HepG2 (cell line): ENCODE measurements around the gene ITCH. TPM values are rescaled to one million over a fixed set of nuclear protein-coding genes. Genes with fewer than 3 reads are reported as not detected.

Source experiments
- CC2D1A ChIP-seq: sonication (generic); formaldehyde crosslinking; IDR thresholded peaks from 2 replicates; pipeline ENCODE4 v1.8.1; 2023; ENCODE audit warnings: mild to moderate bottlenecking, missing genetic modification reagents
- FOXA1 ChIP-seq, 2 experiments: fragments of 450-650 bp in 1 of 2; sonication (generic) in 1 of 2; formaldehyde crosslinking in 1 of 2; IDR thresholded peaks; 2 replicates each; pipeline versions ENCODE4 v1.4.0 to v1.6.1; 2016 to 2020; ENCODE audit warnings: missing genetic modification reagents in 1 of 2
- GTF3A ChIP-seq: sonication (generic); formaldehyde crosslinking; conservative IDR thresholded peaks from 2 replicates; pipeline ENCODE4 v1.4.0; 2020; ENCODE audit warnings: mild to moderate bottlenecking, missing genetic modification reagents
- HCFC1 ChIP-seq: fragments of 150-350 bp; IDR thresholded peaks from 2 replicates; pipeline ENCODE4 v1.6.1; 2014; ENCODE audit warnings: low read depth, low read length
- KLF6 ChIP-seq: IDR thresholded peaks from 2 replicates; pipeline ENCODE4 v1.8.0; 2016; ENCODE audit warnings: missing biosample characterization, missing genetic modification reagents
- KMT2B ChIP-seq: IDR thresholded peaks from 2 replicates; pipeline ENCODE4 v1.6.1; 2016; ENCODE audit warnings: missing genetic modification reagents, missing compliant biosample characterization
- PCBP1 ChIP-seq: fragments of 200-400 bp; formaldehyde crosslinking; IDR thresholded peaks from 2 replicates; pipeline ENCODE4 v1.6.1; 2017; ENCODE audit warnings: mild to moderate bottlenecking, low read depth, low read length, borderline replicate concordance
- SALL2 ChIP-seq: sonication (generic); formaldehyde crosslinking; IDR thresholded peaks from 2 replicates; pipeline ENCODE4 v1.8.1; 2023; ENCODE audit warnings: mild to moderate bottlenecking, missing genetic modification reagents, inconsistent platforms
- SRSF4 ChIP-seq: fragments of 200-400 bp; formaldehyde crosslinking; IDR thresholded peaks from one replicate; pipeline ENCODE4 v1.6.1; 2018; ENCODE audit warnings: mild to moderate bottlenecking, low read depth, low read length, moderate library complexity; ENCODE audit not compliant: poor library complexity, severe bottlenecking
- TSC22D2 ChIP-seq: sonication (generic); formaldehyde crosslinking; IDR thresholded peaks from 2 replicates; pipeline ENCODE4 v1.5.1; 2020; ENCODE audit warnings: missing genetic modification reagents, mild to moderate bottlenecking, borderline replicate concordance
- ZBTB3 ChIP-seq: sonication (generic); formaldehyde crosslinking; IDR thresholded peaks from 2 replicates; pipeline ENCODE4 v1.4.0; 2020; ENCODE audit warnings: low read depth, mild to moderate bottlenecking, moderate library complexity, missing genetic modification reagents, borderline replicate concordance
- ZC3H13 ChIP-seq: sonication (generic); formaldehyde crosslinking; IDR thresholded peaks from 2 replicates; pipeline ENCODE4 v1.8.1; 2023; ENCODE audit warnings: mild to moderate bottlenecking, missing genetic modification reagents, moderate library complexity
- ZIK1 ChIP-seq: sonication (generic); formaldehyde crosslinking; IDR thresholded peaks from 2 replicates; pipeline ENCODE4 v1.5.0; 2020; ENCODE audit warnings: mild to moderate bottlenecking, low read depth, missing genetic modification reagents, borderline replicate concordance
- ZNF251 ChIP-seq: sonication (generic); formaldehyde crosslinking; IDR thresholded peaks from 2 replicates; pipeline ENCODE4 v1.9.0; 2021; ENCODE audit warnings: mild to moderate bottlenecking, missing genetic modification reagents
- ZNF34 ChIP-seq: sonication (generic); formaldehyde crosslinking; IDR thresholded peaks from 2 replicates; pipeline ENCODE4 v1.4.0; 2020; ENCODE audit warnings: mild to moderate bottlenecking, missing genetic modification reagents, borderline replicate concordance
- ZNF672 ChIP-seq: sonication (generic); formaldehyde crosslinking; IDR thresholded peaks from 2 replicates; pipeline ENCODE4 v1.8.1; 2022; ENCODE audit warnings: missing genetic modification reagents
- ZNF781 ChIP-seq: sonication (generic); formaldehyde crosslinking; IDR thresholded peaks from 2 replicates; pipeline ENCODE4 v1.5.1; 2020; ENCODE audit warnings: borderline replicate concordance, mild to moderate bottlenecking, missing genetic modification reagents; ENCODE audit errors: not compliant biosample characterization
- polyA plus RNA-seq, 8 experiments: library from polyadenylated mRNA; depleted of rRNA in 3 of 8; stranded (reverse) in 7 of 8; unstranded in 1 of 8; fragments of >200 nt; fragmentation: Illumina TruSeq in 4 of 8; extraction: Trizol in 4 of 8; gene quantifications; 2 replicates each; pipeline versions ENCODE4 v1.2.1 to v1.2.3, GENCODE V29; 2011 to 2016; ENCODE audit warnings: low read depth in 4 of 8, missing spikeins in 1 of 8, mixed read lengths in 1 of 8; ENCODE audit not compliant: insufficient read depth in 1 of 8
- total RNA-seq, 5 experiments: library from RNA; depleted of rRNA; stranded (reverse); fragments of >200 nt; fragmentation: Illumina TruSeq; extraction: Trizol; gene quantifications; 2 replicates each; pipeline ENCODE4 v1.2.3, GENCODE V29; 2016; ENCODE audit warnings: low read depth in 1 of 5
- TF ChIP-seq, protein P1 (sequence below), 2 experiments: fragments of 450-650 bp in 1 of 2; sonication (generic) in 1 of 2; formaldehyde crosslinking in 1 of 2; IDR thresholded peaks; 2 replicates each; pipeline versions ENCODE4 v1.6.1 to v1.8.0; 2016 to 2022; ENCODE audit warnings: antibody characterized with exemption in 1 of 2, mild to moderate bottlenecking in 1 of 2, missing genetic modification reagents in 1 of 2
- TF ChIP-seq, protein P2 (sequence below): sonication (generic); formaldehyde crosslinking; IDR thresholded peaks from 2 replicates; pipeline ENCODE4 v1.5.0; 2020; ENCODE audit warnings: mild to moderate bottlenecking, missing genetic modification reagents

ITCH gene
- total and polyA plus RNA-seq, 2 of the 13 experiments (the other 11 are each of a cell fraction or from before 2014, with no cell fraction given): 20.5 to 112 TPM

DNA sequence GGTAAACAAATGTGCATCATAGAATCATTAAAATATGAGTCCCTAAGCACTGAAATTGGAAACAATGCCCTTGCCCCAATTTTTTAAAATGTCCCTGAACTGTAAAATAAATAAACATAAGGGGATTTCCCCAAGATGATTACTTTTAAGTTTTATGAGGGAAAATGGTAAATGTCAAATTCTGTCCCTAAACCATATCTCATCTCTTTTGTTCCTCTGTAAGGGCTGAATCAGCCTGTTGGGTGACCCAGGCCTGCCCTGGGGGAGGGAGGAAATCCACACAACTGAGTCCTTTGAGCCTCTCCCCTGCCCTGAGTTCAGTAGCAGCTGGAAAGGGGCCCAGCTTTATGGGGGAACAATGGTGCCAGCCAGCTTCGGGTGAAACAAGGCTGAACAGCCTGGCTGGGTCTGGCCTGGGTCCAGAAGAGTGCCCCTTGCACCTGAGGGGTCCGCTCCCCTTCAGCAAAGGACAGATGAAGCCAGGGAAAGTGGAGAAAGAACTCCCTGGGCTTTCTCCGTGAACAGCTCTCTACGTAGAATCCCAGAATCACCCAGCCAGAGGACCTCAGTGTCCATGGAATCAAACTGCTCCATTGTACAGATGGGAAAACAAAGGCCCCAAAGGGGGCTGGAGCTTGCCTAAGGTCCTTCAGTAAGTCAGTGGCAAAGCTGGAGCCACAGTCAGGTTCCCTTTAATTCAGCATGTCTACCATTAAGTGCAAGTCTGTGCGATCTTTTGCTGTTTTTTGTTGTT is 28.2 kb upstream of the ITCH start (continued):
- TF ChIP-seq, protein P1, sequence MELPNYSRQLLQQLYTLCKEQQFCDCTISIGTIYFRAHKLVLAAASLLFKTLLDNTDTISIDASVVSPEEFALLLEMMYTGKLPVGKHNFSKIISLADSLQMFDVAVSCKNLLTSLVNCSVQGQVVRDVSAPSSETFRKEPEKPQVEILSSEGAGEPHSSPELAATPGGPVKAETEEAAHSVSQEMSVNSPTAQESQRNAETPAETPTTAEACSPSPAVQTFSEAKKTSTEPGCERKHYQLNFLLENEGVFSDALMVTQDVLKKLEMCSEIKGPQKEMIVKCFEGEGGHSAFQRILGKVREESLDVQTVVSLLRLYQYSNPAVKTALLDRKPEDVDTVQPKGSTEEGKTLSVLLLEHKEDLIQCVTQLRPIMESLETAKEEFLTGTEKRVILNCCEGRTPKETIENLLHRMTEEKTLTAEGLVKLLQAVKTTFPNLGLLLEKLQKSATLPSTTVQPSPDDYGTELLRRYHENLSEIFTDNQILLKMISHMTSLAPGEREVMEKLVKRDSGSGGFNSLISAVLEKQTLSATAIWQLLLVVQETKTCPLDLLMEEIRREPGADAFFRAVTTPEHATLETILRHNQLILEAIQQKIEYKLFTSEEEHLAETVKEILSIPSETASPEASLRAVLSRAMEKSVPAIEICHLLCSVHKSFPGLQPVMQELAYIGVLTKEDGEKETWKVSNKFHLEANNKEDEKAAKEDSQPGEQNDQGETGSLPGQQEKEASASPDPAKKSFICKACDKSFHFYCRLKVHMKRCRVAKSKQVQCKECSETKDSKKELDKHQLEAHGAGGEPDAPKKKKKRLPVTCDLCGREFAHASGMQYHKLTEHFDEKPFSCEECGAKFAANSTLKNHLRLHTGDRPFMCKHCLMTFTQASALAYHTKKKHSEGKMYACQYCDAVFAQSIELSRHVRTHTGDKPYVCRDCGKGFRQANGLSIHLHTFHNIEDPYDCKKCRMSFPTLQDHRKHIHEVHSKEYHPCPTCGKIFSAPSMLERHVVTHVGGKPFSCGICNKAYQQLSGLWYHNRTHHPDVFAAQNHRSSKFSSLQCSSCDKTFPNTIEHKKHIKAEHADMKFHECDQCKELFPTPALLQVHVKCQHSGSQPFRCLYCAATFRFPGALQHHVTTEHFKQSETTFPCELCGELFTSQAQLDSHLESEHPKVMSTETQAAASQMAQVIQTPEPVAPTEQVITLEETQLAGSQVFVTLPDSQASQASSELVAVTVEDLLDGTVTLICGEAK (IDR thresholded peaks at IDR 0.05): no peak
- TF ChIP-seq, protein P1 (CRISPR knock-in tag; IDR thresholded peaks at IDR 0.05): no peak; the same call in 1 of the 2 replicates
- no peak for TF ChIP-seq ZIK1
- no peak for TF ChIP-seq KLF6 (CRISPR knock-in tag)
- TF ChIP-seq KMT2B (CRISPR knock-in tag): no peak
- no peak for TF ChIP-seq ZNF251 (CRISPR knock-in tag)
- no peak for TF ChIP-seq TSC22D2 (CRISPR knock-in tag)
- TF ChIP-seq, protein P2, sequence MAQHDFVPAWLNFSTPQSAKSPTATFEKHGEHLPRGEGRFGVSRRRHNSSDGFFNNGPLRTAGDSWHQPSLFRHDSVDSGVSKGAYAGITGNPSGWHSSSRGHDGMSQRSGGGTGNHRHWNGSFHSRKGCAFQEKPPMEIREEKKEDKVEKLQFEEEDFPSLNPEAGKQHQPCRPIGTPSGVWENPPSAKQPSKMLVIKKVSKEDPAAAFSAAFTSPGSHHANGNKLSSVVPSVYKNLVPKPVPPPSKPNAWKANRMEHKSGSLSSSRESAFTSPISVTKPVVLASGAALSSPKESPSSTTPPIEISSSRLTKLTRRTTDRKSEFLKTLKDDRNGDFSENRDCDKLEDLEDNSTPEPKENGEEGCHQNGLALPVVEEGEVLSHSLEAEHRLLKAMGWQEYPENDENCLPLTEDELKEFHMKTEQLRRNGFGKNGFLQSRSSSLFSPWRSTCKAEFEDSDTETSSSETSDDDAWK (CRISPR knock-in tag): no peak
- TF ChIP-seq SALL2: no peak; the same call in 1 of the 2 replicates
- TF ChIP-seq ZBTB3 (CRISPR knock-in tag): no peak
- TF ChIP-seq ZC3H13 (CRISPR knock-in tag): no peak
- no peak for TF ChIP-seq PCBP1
- TF ChIP-seq HCFC1: no peak
- TF ChIP-seq SRSF4: no peak
- no peak for TF ChIP-seq ZNF672
- TF ChIP-seq GTF3A (CRISPR knock-in tag): no peak
- TF ChIP-seq ZNF34: no peak
- TF ChIP-seq CC2D1A (CRISPR knock-in tag): no peak
- no peak for TF ChIP-seq FOXA1 (IDR thresholded peaks at IDR 0.05)
- peak; percentile 24; the same call in 1 of the 2 replicates for TF ChIP-seq FOXA1 (CRISPR knock-in tag; IDR thresholded peaks at IDR 0.05)
- no peak for TF ChIP-seq ZNF781 (CRISPR knock-in tag)
